ENCODE results near the gene WHRN.

WHRN gene

GRCh38 chr9:114397848-114398605, 107.2 kb downstream of the WHRN start:
- peak; percentile 90 to 95 for DNase-seq (ENCODE audit: low read depth in 2 of 2)

- no peak for DNase-seq (ENCODE audit: low read depth in 2 of 2)
Observed at GRCh38 chr9:114397219-114397847, 107.9 kb downstream of the WHRN start.

- DNase-seq (ENCODE audit: low read depth in 2 of 2), result no peak
Observed at GRCh38 chr9:114396558-114397218, 108.6 kb downstream of the WHRN start.

DNA sequence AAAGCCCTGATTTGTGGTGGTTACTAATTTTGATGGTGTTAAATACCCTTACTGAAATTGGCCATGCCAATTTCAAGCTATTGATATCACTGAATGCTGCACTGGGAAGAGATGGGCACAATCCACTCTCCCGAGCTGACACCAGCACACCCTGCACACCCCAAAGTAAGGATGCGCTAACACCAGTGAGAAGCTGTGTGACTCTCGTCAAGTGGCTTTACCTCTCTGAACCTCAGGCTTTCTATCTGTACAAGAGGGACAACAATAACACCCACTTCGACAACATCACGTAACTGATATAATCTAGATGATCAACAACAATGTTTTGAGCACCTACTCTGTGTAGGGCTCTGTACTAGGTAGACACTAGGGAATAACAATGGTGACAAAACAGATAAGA, 109.5 kb downstream of the WHRN start:
- DNase-seq (ENCODE audit: low read depth in 2 of 2), result no peak

DNA sequence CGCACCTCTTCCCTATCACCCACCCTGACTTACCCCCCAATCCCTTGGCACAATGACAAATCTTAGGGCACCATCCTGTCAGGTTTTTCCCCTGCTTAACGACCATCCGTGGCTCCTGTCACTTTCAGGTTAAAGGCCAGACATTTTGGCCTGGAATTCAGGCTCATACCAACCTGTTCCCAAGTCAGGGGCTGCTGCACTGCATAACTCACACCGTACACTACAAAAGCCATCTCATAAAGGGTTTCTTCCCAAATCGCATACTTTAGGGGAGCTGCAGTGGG, 110.0 kb downstream of the WHRN start:
- no peak for DNase-seq (ENCODE audit: low read depth in 2 of 2)

- DNase-seq (ENCODE audit: low read depth in 2 of 2), result no peak
Observed at GRCh38 chr9:114394523-114395333, 110.5 kb downstream of the WHRN start.

DNA sequence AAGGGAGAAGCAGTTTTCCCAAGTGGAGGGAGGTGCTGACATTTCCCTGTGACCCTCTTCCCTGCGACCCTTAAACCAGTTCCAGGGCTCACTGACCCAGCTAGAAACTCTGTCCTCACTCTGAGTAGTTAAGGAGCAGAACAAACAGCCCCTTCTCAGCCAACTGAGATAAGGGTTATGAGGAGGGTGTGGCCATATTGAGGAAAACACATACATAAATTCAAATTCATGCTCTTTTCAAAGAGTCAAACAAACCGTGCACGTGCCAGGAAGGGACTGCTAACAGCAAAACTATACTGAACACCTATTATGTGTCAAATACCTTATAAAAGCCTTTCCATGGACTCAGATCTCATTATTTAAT, 112.5 kb downstream of the WHRN start:
- DNase-seq (ENCODE audit: low read depth in 2 of 2), result no peak

DNA sequence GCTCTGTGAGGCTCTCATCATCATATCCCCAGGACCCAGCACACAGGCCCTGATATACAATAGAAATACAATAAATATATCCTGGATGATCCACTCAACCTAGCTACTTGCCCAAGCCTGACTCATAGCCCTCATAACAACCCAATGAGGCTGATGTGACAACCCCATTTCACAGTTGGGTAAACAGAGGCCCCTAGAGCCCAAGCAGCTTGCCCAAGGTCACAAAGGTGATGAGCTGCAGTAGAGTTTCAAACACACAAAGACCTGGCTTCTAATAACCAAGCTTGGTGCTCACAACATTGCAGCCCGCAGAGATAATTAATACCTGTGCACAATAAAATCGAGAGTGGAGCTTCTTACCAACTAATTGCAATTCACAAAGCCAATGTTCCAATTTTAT, 114.3 kb downstream of the WHRN start:
- no peak for DNase-seq (ENCODE audit: low read depth in 2 of 2)

DNA sequence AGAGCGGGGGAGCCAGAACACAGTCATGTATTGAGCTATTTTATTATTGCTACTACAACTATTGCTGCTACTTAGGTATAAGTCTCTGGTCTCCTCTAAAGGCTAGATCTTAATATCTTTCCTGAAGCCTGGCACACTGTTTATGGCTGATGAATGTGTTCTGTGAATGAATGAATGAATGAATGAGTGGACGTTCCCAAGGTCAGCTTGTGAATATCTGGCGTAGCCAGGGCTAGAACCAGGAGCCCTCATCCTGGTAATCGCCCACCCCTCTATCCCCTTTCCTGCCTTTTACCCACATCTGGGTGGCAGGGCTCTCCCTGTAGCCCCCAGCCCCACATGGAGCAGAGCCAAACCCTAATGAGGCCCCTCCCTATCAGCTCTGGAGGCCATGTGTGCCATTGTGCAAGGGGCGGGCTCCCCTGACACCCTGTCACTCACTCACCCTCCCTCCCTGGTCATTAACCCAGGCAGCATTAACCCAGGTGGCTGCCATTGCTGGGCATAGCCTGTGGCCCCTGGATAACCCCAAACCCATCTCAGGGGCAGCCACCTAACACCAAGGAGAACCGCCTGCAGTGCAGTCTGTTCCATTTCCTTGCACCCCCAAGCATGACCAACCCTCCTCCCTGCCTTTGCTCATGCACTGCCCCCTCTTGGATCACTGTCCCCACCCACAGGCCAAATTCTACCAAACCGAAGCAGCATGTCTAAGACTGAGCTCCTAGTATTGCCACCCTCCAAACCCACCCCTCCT, 115.5 kb downstream of the WHRN start:
- DNase-seq (ENCODE audit: low read depth in 2 of 2), result no peak

DNA sequence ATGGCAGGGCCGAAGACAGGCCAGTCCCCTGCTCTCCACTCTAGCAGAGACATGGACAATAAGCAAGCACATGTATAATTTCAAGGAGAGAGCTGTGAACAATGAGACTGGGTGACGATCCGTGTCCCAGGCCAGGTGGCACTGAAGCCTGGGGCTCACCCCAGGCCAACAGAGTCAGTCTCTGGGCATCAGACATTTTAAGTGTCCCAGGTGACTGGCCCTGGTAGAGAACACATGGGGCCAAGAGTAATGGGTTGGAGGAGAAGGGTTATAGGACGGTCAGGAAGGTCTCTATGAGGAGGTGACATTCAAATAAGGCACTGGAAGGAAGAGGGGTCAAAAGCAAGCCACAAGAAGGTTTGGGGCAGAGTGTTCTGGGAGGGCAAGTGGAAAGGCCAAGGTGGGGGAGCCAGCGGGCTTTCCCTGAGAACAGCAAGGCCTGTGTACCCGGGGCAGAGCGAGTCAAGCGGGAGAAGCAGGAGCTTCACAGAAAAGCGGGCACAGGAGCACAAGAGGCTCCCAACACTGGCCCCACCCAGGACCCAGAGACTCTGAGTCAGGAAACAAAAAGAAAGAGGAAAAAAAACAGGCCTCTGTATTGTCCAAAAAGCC, 116.4 kb downstream of the WHRN start:
- no peak for DNase-seq (ENCODE audit: low read depth in 2 of 2)

- DNase-seq (ENCODE audit: low read depth in 2 of 2), result no peak
Observed at GRCh38 chr9:114388357-114388682, 117.0 kb downstream of the WHRN start.

- DNase-seq (ENCODE audit: low read depth in 2 of 2), result peak; percentile 73 to 76
Observed at GRCh38 chr9:114387680-114388356, 117.5 kb downstream of the WHRN start, which contains the start of gene AKNA. Gene AKNA (minus strand): TSS chr9:114387982. CDS start chr9:114381333, 6,649 bp downstream.

DNA sequence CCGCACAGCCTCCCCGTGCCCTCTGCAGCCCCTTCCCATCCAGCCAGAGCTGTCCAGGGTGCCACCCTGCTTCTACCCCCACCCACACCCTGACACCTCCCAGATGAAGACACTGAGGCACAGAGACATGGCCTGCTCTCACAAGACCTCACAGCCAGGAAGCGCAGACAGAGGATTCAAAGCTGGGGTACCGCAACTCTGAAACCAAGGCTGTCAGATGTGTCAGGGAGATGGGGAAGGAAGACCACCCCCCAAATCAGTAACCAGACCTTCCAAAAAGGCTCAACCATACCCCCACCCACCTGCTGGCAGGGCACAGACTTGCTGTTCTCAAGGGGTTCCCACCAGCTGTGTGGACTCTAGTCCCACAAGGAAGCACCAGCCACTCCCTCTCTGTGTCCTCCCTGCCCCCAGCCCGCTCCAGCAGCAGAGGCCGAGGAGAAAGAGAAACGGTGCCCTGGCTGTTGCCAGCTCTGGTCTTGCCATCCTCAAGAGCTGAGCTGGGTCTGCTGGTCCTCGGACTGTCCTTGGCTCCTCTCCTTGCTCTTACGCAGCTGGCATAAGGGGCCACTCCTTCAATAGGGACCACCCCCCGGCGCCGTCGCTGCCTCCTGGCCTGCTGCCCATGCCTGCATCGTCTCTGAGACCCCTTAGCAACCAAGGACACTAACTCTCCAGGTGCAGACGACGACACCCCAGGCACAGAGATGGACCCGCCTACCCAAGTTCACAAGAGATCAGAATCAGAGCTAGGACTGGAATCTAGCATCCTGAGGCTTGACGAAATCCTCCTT, 118.2 kb downstream of the WHRN start:
- no peak for DNase-seq (ENCODE audit: low read depth in 2 of 2)

- DNase-seq (ENCODE audit: low read depth in 2 of 2), result no peak
Observed at GRCh38 chr9:114386361-114386885, 118.8 kb downstream of the WHRN start.

DNA sequence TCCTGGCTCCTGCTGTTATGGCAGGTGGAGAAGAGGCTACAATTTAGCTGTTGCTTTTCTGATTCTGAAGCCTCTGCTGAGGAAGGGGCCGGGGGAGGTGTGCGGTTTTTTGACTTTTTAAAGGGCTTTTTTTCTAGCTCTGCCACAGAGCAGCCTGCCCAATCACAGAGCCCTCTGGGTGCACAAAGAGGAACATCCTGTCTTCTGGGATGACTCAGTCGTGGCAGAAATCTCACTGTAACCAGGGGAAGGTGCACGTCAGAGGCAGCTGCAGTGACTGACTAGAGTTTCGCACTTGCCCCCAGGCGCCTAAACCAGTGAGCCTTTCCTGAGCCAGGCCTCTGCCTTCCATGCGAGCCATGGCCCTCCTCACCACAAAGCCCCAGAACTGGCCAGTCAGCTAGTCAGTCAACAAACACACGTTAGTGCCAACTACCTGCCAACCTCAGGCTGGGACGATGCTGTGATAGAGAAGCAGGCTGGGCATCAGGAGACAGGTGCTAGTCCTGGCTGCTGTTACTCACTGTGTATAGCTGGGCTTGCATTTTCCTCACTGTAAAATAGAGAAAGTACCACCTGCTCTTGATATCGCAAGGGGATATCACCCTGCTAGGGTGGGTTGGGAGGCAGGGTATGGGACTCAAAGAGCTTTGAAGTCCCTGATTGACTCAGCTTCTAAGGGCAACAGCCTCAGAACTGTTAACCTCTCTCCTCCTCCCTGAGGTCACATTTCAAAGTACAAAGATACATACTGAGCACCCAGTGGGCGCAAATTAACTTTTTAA, 119.7 kb downstream of the WHRN start:
- DNase-seq (ENCODE audit: low read depth in 2 of 2), result peak; percentile 83 to 91

DNA sequence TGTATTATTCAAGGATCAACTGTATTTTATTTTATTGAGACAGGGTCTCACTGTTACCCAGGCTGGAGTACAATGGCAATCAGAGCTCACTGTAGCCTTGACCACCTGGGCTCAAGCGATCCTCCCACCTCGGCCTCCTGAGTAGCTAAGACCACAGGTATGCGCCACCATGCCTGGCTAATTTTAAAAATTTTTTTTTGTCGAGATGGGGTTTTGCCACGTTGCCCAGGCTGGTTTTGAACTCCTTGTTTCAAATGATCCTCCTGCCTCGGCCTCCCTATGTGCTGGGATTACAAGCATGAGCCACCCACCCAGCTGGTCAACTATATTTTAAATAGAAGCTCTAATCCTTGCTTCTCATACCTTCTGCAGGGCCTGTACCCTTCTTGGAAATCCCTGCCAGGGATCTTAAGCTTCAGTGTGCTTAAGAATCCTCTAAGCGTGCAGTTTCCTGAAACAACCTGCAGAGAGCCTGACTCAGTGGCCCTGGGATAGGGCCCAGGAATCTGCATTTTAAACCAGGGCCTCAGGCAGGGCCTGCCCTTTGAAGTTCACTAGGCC, 120.4 kb downstream of the WHRN start:
- no peak for DNase-seq (ENCODE audit: low read depth in 2 of 2)

DNA sequence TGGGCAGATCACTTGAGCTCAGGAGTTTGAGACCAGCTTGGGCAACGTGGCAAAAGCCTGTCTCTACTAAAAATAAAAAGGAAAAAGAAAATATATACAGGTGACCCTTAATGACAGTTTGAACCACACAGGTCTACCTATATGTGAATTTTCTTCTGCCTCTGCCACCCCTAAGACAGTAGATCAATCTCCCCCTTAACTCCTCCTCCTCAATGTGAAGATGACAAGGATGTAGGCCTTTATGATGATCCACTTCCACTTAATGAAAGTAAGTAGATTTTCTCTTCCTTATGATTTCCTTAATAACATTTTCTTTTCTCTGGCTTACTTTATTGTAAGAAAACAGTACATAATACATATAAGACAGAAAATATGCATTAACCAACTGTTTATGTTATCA, 120.9 kb downstream of the WHRN start:
- DNase-seq (ENCODE audit: low read depth in 2 of 2), result no peak

GRCh38 chr9:114383521-114384231, 121.6 kb downstream of the WHRN start:
- DNase-seq (ENCODE audit: low read depth in 2 of 2), result no peak

Data from stimulated activated CD8-positive, alpha-beta memory T cell treated with anti-CD3 and anti-CD28 coated beads, Interleukin-7, amount 100 ng/mL, for 4 hours (primary cell).